Measurements from ENCODE around the gene NRXN3.

DNA sequence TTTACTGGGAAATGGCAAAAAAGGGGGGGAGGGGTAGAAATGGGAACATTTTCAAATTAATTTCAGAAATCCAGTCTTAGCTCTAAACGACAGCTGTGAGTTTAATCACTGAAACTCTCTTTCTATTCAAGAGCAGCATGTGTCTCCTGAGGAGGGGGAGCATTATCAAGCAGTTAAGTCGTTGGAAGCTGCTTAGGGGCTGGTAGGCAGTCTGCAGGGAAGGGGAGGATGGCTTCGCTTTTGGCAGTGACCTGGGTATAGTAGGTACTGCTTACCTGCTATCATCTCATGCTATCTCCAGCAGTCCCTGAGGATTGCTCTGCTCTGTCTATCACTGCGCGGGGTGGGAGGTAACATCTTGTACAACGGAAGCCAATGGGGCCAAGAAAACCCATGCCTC, 567.4 kb downstream of the NRXN3 start:
- TF ChIP-seq GATA2 (IDR thresholded peaks at IDR 0.05; ENCODE audit: low read depth, low read length) (no peak), GATA3 (IDR thresholded peaks at IDR 0.05; ENCODE audit: low read depth, low read length) (no peak)

Data from SH-SY5Y (cell line).